GM15510 (cell line): ENCODE measurements around the gene MTG1.
A peak's percentile ranks its signal among the peaks of the same experiment; 100 is the strongest.

Experiments used
- POLR2A ChIP-seq: IDR thresholded peaks from 3 replicates; pipeline ENCODE4 v1.6.1; 2011; ENCODE audit warnings: borderline replicate concordance; ENCODE audit not compliant: insufficient read length; ENCODE audit errors: extremely low read depth

The MTG1 gene

DNA sequence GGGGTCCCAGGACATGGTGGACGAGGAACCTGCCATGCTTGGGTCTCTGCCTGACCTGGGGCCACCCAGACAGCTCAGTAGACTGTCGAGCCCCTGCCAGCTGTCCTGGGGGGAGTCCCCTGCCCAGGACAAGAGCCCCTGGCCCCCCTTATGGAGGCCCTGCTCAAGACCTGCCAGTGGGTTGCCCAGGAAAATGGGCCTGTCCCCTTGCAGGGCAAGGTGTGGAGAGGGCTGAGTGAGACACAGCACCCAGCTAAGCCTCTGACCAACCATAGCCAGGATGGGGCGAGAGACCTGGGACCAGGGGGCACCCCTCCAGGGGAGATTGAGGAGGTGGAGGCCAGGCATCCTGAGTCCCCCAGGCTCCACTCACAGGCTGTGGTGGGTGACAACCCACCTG is 38.0 kb upstream of the MTG1 start:
- TF ChIP-seq POLR2A = no peak

DNA sequence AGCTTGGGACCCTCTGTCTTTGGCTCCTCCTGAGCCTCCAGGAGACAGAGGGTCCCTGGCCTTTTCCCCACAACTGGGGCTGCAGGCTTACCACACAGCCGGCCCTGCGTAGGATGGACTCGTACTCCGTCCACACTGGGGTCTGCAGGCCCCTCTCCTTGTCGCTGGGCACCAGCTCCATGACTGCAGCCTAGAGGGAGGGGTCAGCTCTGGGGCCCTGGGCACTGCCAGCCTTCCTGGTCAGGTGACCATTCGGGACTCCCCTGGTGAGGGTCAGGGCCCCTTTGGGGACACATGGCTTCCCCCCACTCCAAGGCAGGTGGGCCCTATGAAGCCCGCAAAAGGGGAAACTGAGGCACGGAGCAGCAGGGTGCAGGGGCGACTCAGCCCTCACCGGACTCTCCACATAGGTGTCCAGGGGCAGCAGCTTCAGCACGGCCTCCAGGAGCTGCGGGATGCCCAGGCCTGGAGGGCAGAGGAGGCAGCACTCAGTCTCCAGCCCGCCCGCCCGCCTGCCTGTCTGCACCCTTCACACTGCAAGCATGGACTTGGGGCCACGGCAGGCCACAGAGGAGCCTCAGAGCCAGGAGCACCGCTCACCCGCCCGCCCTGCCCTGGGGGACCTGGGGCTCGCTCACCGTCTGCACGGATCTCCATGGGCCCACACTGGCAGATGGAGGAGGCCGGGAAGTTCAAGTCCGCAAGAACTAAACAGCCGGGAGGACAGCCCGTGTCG is 37.2 kb upstream of the MTG1 start:
- TF ChIP-seq POLR2A = no peak

GRCh38 chr10:133357285-133358161 is 36.4 kb upstream of the MTG1 start, which contains the start of gene FUOM:
FUOM (minus strand) TSS chr10:133358019; CDS start chr10:133358007, 12 bp downstream.
- peak; percentile 73 for TF ChIP-seq POLR2A

DNA sequence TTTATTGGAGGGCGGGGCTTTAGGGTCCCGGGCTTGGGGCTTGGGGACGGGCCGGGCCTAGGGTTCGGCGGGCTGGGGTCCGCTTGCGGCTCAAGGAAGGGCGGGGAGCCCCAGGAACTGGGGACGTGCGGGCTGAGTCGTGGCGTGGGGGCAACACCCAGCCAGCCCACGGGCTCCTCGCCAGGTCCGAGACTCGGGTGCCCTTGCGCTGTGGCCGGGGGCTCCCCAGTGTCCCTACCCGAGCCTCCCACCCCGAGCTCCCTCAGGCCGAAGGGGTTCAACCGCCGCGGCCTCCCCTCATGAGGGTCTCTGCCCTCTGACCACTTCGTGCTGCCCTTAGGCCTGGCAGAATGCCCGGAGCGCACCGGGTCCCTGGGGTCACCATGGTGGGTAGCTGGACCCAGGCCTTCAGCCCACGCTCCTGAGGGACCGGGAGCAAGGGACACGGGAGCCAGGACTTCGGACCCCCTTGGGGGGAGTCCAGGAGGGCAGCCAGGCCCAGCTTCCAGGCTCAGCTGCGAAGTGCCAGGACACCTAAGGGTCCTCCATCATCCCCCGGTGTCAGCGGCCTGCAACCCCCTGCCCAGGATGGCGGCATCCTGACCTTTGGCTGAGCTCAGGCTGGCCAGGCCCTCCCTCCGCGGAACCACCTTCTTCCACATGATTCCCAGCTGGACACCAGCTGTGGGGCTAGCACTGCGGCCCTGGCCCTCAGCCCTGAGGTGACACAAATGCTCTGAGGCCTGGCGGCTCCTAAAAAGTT is 35.6 kb upstream of the MTG1 start:
- TF ChIP-seq POLR2A = no peak

GRCh38 chr10:133358925-133359310 is 35.0 kb upstream of the MTG1 start:
- TF ChIP-seq POLR2A = no peak

- no peak for TF ChIP-seq POLR2A
Measured at GRCh38 chr10:133359554-133359971, 34.4 kb upstream of the MTG1 start.

- no peak for TF ChIP-seq POLR2A
Measured at GRCh38 chr10:133359972-133360610, 33.9 kb upstream of the MTG1 start.

- no peak for TF ChIP-seq POLR2A
Measured at GRCh38 chr10:133361227-133361626, 32.7 kb upstream of the MTG1 start.

GRCh38 chr10:133361773-133362441 is 32.0 kb upstream of the MTG1 start:
- TF ChIP-seq POLR2A = no peak

DNA sequence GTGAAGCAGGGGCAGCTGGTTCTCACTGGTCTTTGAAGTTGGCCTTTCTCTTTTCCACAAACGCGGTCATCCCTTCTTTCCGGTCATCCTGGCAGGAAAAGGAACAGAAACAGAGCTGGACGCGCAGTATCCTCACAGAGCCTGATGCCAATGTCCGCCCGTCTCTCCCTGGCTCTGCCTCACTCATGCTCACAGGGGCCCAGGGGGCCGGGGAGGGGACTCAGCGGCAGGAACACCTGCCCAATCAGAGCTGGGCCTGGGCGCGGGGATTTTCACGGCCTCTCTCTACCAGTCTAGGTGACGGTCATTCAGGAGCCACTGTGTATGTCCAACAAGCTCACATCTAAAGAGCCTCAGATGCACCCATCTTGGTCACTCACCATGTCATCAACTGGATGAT is 31.1 kb upstream of the MTG1 start:
- TF ChIP-seq POLR2A = no peak

DNA sequence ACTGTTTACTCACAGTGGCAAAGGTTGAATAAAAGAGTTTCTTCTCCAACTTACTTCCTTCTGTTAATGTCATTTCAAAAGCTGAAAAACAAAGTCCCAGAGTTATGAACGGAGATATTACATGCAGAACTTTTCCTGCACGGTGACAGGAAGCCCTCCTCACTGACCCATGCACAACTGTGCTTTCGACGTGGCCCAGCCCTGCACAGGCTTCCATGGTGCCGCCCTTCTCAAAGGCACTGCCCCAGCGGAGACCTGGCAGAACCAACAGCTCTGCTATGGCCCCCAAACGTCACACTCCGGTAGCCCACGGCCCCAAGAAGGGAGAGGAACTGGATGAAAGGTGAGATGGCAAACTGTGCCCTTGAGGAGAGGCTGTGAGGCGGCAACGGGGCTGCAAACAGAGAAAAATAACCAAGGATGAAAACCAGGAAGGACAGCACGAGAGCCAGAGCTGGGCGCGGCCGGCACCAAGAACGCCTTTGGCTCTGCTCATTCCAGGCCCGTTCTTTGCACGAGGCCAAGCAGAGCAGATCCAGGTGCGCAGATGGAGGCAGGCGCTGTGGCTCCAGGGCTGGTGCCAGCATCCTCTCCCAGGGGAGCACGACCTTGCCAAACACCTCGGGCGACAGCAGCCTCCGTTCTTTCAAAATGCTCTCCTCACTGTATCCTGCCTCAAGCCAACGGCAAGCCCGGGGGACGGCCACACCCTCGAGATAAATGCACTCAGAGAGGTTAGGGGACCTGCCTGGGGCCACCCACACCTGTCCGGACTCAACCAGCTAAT is 29.1 kb upstream of the MTG1 start:
- TF ChIP-seq POLR2A = no peak

DNA sequence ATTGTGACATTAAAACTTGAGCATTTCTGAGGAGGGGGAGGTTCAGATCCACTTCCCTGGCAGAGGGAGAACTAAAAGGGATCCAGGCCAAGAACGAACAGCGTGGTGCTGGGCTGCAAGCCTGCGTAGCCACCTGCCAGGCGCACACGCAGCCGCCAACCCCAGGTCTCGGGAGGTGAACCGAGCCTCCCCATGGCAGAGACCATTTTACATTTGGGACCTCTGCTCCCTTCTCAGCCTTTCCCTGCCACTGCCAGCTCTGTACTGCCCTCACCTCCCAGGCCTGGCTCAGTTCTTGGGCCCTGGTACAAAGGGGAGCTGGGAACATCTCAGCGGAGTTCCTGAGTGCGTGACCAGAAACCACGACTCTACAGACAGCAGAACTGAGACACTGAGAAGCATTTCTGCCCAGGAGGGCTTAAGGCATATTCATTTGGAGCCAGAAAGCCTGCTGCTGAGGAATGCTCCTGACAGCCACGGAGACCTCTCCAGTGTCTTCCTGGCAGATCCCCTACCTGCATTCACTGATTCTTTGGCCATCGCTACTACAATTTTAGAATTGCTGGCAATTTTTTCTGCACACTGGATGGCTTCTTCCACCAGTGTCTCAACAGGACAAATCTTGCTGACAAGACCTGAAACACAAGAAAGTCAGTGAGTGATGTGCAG is 28.4 kb upstream of the MTG1 start:
- TF ChIP-seq POLR2A = no peak

DNA sequence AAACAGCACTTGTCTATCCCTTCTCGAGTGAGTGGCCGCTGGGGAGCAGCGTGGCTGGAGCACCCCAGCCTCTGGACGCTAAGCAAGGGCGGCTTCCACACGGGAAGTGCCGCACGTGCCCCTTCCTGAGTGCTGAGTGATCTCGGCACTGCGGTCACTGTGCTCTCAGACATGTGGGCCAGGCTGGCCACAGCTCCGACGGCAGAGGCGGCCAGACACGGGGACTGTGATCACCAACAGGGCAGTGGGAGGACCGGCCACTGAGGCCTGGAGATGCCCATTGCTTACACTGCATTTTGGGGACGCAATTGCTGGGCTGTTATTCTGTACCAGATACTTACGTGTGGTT is 27.9 kb upstream of the MTG1 start:
- no peak for TF ChIP-seq POLR2A
